Inflammatory macrophage (primary cell): ENCODE data around the gene HOGA1.

ENCODE experiments used
- DNase-seq, 2 donors: peaks; one replicate each; pipeline ENCODE4 v3.0.0-alpha.2; 2020 to 2022

The HOGA1 gene

DNA sequence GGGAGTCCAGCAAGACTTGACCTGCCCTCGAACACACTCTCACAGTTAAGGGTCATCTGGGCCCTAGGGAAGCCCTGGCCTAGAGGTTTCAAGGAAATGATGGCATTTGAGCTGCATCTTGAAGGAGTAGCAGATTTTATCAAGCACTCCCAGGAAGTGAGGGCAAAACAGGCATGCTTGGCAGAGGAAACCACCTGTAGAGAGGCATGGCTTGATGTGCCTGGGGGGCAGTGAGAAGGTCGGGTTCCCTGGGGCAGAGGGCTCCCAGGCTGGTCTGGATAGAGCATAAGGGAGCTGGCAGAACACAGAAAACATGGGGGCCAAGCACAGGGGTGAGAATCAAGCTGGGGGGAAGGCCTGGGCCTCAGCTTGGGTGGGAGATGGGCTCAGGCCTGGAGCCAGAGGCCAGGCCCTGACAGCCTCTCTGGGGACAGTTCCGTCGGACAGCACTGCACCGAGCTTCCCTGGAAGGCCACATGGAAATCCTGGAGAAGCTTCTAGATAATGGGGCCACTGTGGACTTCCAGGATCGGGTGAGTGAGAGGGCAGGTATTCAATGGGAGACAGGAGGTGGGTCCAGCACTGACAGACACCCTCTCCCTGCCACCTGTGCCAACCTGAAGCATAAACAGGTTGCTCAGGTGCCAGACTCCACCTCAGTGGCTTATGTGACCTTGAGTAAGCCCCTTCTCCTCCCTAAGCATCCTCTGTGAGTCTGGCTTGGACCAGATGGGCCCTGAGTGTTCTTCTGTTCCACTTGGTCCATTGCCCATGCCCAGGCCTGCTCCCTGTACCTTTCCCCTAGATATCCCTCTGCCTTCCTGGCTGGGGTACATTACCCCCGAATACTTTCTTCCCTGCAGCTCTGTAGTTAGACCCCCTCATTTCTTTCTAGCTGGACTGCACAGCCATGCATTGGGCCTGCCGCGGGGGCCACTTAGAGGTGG, 3.5 kb upstream of the HOGA1 start:
- DNase-seq = no peak

DNA sequence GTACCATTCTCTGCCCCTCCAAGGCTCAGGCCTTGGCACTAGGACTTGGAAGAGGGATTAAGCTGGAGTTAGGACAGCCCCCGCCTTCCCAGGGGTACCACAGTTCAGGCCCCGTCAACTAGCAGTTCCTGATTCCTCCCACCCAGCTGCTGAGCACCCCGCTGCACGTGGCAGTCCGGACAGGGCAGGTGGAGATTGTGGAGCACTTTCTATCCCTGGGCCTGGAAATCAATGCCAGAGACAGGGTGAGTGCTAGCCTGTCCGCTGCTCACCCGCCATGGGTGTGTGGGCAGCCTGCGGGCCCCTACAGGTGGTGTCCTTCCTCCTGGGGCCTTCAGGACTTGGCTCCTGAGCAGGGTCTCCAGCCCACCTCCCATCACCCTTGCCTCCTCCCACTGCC, 2.0 kb upstream of the HOGA1 start:
- no peak for DNase-seq

DNA sequence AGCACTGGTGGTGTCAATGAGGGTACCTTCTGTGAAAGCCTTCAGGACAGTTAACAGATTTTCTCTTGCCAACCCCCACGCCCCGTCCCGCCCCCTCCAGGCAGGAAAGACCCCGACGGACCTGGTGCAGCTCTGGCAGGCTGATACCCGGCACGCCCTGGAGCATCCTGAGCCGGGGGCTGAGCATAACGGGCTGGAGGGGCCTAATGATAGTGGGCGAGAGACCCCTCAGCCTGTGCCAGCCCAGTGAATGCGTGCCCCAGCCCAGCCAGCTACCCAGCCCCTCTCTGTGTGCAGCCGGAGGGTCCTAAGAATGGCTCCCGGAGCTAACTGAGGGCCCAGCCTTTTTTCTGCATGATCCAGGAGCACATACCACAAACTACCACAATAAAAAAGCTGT, 713 bp upstream of the HOGA1 start:
- no peak for DNase-seq

DNA sequence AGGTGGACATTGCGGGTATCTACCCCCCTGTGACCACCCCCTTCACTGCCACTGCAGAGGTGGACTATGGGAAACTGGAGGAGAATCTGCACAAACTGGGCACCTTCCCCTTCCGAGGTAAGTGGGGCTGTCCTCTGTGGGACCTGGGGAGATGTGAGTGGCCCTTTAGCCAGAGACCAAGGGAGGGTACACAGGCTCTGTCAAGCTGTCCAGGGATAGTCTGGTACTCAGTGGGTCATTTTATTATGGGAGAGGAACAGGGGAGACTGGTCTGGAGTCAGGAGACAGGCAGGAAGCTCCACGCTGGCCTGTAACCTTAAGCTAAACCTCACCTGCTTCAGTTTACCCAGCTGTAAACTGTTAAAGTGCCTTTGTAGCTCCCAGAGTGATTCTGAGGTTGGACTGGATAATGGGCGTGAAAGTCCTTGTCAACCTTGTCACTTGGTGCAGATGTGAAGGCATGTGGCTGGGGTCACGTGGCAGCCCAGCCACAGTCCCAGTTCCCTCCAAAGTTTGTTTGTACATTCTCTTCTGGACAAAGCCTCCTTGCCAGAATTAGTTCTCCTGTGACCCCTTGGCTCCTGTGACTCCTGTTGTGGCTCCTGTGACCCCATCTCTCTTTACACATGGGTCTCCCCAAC, 729 bp downstream of the HOGA1 start:
- no peak for DNase-seq

DNA sequence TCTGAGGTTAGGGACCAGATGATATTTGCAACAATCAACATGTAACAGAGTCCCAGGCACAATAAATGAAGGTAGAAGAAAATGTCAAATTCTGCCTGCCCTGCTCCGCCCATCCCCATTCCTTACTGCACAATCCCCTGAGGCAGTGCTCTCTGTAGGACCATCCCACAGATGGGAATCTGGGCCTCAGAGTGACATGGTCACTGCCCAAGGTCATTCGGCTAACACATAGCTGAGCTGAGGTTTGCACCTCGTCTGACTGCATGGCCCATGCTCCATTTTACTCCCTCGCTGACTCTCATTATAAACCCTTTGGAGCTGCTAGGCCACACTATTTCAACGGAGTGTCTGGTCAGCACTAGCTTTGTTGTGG, 1.2 kb downstream of the HOGA1 start:
- DNase-seq = no peak

DNA sequence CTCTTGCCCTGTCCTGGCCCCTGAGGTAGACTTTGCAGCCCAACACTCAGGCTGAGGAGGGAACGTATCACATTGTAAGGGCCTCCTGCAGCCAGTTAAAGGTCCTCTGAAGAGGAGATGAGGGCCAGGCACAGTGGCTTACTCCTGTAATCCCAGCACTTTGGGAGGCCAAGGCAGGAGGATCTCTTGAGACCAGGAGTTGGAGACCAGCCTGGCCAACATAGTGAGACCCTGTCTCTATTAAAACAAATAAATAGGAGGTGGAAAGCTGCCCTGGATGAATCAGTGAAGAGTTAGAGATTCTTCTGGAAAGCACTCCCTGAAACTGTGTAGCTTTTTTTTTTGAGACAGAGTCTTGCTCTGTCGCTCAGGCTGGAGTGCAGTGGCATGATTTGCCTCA, 3.0 kb downstream of the HOGA1 start:
- DNase-seq = no peak

DNA sequence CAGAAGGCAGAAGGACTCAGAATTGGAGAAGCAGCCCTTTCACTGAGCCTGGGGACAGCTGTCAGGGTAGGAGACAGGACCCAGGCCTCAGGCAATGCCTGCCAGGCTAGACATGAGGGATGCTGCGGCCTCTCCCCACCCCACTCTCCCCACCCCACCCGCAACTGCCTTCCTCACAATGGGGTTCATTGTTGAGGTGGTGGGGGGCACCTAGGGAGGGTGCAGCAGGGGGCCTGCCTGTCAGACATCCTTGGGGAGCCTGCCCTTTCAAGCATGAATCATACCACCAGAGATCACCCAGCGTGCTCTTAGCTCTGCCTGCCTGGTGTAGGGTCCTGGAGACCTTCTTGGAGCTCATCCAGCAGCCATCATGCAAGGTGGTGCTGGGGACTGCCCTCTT, 5.3 kb downstream of the HOGA1 start, which contains the start of gene C10orf62:
Gene C10orf62, plus strand, starts transcription at position 243 of the 400 bp plus-strand sequence. CDS start 177 bp downstream, outside the sequence.
- no peak for DNase-seq

DNA sequence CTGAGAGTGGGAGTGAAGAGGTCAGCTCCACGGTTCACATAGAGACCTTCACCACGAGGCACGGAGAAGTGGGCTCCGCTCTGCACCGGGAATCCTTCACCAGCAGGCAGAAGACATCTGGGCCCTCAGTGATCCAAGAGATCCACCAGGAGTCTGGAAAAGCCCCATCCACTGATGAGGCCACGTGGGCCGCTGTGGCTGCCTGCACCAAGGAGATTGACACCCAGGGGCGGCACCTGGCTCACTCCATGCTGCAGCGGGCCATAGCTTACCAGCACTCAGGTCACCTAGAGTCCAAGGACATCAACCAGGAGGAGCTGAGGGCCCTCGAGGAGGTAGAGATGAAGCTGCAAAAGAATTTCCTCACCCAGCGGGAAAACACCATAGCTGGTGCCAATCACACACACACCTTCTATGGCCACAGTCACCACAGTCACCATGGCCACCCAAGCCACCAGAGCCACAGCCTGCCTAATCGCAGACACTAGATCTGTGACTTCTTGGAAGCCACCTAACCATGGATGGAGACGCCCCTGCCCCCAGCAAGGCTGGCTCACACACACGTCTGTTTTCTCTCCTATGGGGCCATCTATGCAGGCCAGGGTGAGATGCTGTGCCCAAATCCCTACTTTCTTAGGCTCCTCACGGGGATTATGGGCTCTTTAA, 6.0 kb downstream of the HOGA1 start:
- no peak for DNase-seq

DNA sequence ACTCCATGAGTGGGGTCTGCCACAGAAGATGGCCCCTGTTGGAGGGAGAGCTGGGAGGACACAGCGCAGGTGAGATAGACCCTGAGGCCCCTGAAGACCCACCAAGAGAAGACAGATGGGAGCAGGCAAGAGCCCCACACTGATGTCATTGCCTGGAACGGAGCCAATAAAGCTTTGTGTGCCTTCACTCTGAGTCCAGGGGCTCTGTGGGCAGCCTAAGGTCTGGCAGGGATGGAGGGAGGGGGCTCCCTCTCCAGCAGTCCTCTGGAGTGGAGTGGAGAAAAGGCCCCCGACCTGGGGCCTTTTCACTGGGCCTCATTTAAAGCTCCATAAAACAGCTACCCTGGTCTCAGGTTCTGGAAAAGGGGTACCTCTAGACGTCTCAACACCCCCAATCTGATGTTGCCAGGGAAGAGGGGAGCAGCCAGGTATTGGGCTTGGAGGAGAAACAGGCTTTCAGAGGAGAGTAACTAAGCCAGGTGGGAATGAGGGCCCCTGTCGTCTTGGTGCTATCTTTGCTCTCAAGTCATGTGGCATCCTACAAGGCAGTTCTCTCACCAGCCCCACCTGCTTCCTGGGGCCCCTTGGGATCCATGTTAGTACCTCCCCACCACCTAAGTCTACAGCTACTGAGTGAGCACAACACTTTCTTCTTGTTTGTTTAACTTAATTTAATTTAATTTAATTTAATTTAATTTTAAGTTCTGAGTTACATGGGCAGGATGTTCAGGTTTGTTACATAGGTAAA, 6.7 kb downstream of the HOGA1 start:
- DNase-seq = no peak

DNA sequence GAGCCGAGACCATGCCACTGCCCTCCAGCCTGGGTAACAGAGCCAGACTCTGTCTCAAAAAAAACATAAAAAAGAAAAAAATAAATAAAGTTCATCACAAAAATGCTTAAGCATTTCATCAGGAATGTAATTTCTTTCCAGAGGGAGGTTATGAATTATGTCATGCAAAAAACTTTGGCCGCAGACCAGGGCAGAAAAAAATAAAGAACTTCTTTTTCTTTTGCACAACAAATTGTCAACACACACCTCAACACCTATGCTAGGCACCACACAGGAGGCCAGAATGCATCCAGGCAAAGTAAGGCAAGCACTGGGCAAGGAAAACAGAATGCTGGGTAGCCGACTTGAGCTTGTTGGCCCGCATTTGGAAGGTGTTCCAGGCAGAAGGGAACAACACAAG, 9.2 kb downstream of the HOGA1 start:
- no peak for DNase-seq

DNA sequence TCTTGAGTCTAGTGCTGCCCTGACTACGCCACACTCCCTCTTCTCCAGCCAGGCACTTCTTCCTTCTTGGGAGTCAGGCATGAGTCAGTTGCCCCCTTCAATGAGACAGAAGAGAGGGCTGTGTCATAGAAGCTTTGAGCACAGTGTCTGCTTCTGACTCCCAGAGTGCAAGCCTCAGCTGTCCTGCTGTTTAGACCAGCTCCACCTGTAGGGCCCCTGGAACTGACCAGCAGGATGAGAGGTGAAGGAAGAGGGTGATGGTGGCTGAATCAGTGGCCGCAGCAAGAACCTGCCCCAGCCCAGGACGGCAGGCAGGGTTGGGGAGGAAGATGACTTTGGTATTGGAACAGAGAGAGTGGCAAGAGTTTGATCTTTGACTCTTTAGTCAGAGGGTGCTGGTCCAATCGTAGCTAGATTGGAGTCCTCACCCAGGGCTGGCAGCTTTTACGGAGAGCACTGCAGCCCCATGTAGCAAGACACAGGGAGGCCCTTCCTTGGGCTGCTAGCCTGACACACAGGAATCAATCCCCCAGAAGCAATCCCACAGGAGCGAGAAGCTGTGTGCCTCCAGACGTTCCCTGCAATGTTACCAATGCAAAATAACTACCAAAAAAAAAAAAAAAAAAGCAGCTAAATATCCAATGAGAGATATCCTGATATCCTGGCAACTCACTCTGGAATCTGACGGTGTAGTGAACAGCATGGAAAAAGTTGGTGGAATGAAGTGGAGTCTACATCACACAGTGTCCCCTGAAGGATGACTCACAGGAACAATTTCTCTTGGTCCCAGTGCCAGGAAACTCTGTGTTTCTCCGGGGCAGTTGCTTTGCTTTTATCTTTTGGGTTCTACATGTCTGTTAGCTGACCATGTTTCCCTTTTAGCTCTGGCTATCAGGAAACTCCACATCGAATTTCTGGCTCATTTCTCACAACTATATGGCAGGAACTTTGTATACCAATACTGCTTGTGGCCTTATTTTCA, 12.2 kb downstream of the HOGA1 start:
- DNase-seq = no peak

DNA sequence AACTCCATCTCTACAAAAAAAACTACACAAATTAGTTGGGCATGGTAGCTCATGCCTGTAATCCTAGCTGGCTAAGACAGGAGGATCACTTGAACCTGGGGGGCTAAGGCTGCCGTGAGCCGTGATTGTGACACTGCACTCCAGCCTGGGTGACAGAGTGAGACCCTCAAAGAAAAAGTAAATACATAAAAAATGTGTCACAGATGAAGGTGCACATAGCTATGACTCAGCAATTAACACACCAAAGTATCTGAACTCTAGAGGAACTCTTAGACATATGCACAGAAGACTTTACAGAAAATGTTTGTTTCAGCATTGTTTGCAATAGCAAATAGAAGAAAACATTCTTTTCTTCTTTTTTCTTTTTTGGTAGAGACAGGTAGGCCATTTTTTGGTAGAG, 13.6 kb downstream of the HOGA1 start:
- no peak for DNase-seq

DNA sequence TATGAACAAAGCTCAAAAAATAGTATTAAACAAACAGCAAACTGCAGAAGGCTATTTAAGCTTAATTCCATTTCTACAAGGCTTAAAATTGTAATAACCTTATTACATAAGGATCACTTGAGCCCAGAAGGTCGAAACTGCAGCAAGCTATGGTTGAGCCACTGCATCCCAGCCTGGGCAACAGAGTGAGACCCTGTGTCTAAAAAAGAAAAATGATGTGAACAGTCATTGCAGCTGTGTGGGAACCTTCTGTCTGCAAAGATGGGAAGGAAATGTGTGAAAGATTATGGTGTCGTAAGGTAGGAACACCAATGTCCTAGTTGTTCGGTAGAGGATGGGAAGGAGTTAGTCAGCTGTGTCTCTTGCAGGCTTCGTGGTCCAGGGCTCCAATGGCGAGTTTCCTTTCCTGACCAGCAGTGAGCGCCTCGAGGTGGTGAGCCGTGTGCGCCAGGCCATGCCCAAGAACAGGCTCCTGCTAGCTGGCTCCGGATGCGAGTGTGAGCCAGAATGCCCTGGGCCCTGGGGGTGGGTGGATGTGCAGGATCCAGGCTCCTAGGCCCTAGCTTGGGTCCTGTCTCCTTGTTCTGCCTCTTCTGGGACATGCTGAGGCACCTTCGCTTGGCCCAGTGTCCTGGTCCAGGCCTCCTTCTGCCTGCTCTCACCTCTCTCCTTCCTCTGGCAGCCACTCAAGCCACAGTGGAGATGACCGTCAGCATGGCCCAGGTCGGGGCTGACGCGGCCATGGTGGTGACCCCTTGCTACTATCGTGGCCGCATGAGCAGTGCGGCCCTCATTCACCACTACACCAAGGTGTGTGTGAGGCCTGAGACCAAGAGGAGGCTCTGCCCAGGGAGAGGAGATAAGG, 14.4 kb downstream of the HOGA1 start:
- DNase-seq = no peak

DNA sequence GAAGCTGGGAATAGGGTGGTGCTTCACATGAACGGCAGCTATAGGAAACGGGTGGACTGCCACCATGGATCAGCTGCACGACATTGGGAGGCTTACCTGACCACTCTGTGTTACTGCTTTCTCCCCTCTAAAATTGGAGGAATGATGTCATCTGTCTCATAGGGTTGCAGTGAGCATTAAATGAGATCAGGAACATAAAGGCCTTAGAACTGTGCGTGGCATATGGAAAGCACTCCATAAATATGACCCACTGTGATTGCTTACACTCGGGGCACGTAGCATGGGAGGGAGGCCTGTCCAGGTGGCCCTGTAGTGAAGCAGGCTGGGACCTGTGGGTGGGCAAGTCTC, 15.1 kb downstream of the HOGA1 start:
- no peak for DNase-seq

DNA sequence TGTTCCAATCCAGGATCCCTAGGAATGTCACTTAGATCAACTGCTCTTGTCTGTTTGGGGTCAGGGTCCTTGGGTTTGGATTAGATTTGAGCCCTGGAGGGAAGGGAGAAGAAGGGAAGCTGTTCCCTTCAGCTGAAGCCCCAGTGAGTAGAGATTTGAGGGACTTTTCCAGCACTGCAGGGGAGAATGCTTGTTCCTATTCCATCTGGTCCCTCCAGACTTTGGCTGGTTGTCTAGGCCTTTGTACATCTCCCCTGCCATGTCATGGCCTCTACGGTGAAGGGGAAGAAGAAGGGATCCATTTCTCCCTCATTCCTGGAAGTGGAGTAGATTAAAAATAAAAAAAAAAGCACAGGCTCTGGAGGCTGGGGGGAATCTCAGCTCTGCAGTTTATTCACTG, 16.4 kb downstream of the HOGA1 start:
- DNase-seq = no peak

DNA sequence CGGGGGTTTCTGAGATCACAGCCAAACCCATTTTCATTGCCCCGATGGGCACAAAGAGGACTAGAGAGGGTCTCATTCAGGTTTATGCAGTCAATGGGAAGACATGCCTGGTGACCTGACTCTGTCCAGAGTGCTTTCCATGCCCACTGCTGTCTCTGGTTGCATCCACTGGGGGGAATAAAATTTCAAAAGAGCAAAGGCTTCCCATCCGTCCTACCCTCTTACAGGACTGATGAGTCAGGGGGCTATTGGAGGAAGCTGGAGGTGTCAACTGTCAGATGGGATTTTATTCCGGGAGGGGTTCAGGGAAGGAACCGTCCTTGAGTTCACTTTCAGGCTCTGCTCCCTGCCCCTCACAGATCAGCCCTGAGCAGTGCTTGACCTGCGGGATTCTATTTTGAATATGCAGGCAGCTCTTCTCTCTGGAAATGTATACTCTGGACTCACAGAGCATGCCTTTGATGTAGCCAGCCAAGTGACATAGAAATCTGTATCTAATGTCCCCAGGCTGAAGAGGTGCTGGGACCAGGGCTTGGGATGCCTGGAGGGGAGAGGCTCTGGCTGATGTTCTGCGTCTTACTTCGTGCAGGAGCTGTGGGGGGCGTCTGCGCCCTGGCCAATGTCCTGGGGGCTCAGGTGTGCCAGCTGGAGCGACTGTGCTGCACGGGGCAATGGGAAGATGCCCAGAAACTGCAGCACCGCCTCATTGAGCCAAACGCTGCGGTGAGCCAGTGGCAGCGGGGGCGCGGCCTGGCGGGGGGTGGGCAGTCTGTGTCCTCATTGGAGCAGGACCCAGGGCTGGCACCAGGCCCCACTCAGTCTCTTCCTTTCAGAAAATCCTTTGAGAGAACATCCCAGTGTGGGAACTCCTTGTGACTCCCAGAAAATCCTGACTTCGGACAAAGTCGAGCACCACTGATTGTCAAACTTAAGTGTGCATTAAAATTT, 17.4 kb downstream of the HOGA1 start:
- DNase-seq = no peak

DNA sequence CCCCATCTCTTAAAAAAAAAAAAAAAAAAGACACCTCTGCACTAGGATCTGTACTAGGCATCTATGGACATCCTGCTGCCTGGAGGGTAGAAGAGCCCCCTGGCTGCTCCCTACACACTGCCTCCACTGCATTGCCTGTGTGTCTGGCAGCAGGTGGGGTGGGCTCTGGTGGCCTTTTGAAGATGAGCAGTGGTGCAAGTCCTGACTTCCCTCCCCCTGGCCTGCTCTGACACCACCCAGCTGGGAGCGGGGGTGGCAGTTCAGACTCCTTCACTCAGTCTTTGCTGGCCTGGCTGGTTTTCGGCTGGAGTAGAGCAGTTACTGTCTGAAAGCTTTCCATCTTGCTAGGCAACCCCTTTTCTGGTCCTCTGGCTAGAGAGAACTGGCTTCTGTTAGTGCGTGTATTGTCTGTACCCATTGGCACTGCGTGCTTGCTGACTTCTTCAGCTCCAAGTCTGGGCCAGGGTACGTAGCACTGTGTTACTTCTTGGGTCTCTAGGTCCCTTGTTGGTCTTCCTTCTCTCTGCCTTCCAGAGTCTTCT, 23.0 kb downstream of the HOGA1 start:
- DNase-seq = no peak

DNA sequence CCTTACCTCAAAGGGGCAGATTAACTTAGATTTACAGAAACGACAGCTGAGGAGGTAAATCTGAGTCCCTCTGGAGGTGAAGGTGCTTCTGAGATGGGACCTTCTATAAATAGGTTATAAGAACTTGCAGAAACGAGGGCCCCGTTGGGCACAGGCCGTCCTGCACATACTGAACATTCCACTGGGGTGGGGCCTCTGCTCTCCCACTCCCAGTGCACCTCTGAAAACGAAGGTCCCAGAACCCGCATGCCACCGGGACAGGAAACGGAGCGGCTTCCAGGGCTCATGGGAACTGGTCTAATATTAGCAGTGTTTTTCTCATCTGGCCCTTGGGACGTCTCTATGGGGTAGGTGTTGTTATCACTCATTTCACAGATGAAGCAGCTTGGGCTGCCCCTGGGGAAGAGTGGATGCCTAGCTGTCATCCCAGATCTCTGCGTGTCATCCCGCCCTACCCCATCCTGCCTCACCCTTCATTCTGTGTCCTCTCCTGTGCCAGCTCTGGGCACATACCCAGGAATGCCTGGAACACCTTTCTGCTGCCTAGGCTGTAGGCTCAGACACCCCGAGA, 24.9 kb downstream of the HOGA1 start:
- no peak for DNase-seq

DNA sequence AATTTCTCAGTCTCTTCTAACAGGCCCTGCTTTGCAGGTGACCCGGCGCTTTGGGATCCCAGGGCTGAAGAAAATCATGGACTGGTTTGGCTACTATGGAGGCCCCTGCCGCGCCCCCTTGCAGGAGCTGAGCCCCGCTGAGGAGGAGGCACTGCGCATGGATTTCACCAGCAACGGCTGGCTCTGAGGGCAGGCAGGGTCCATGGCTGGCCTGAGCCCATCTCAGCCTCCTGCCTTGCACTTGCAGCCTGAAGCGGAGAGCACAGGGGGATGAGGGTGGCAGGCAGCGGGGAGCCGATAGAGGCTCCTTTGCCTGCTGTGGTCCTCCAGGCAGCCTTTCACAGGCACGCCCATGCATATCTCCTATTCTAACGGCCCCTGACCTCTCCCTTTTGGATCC, 27.3 kb downstream of the HOGA1 start:
- DNase-seq = no peak
